Trophoblast cell (in vitro differentiated cells and primary cell): ENCODE measurements around the gene KYAT1.

ENCODE experiments used
- DNase-seq, 2 donors: peaks; one replicate each; pipeline ENCODE4 v3.0.0-alpha.2; 2016
- H2AFZ ChIP-seq: 2 replicates; pipeline ENCODE4 v1.6.1; 2013; ENCODE audit warnings: low read length, moderate library complexity, mild to moderate bottlenecking; ENCODE audit not compliant: insufficient read depth, poor library complexity
- H2AK5ac ChIP-seq: 2 replicates; pipeline ENCODE4 v1.6.1; 2013; ENCODE audit warnings: mild to moderate bottlenecking, low read length
- H2BK120ac ChIP-seq: 2 replicates; pipeline ENCODE4 v1.6.1; 2013; ENCODE audit warnings: low read length, mild to moderate bottlenecking, moderate library complexity; ENCODE audit not compliant: insufficient read depth, poor library complexity
- H2BK12ac ChIP-seq: 2 replicates; pipeline ENCODE4 v1.6.1; 2013; ENCODE audit warnings: mild to moderate bottlenecking, low read length, moderate library complexity
- H2BK5ac ChIP-seq: 2 replicates; pipeline ENCODE4 v1.6.1; 2013; ENCODE audit warnings: low read length, low read depth, moderate library complexity, mild to moderate bottlenecking; ENCODE audit not compliant: poor library complexity
- H3K14ac ChIP-seq: 2 replicates; pipeline ENCODE4 v1.6.1; 2013; ENCODE audit warnings: mild to moderate bottlenecking, low read length
- H3K18ac ChIP-seq: 2 replicates; pipeline ENCODE4 v1.6.1; 2013; ENCODE audit warnings: mild to moderate bottlenecking, low read length
- H3K23ac ChIP-seq: 2 replicates; pipeline ENCODE4 v1.6.1; 2013; ENCODE audit warnings: low read length
- H3K27ac ChIP-seq: 2 replicates; pipeline ENCODE4 v1.5.1; 2013; ENCODE audit warnings: low read depth, mild to moderate bottlenecking, inconsistent platforms, low read length, moderate library complexity
- H3K27me3 ChIP-seq: 2 replicates; pipeline ENCODE4 v1.6.1; 2013; ENCODE audit warnings: inconsistent platforms, mild to moderate bottlenecking, low read length, moderate library complexity; ENCODE audit not compliant: insufficient read depth
- H3K36me3 ChIP-seq, 2 experiments: 1 replicate in 1 of 2; 2 replicates in 1 of 2; pipeline ENCODE4 v1.6.1; 2013; ENCODE audit warnings: low read length in 2 of 2, mild to moderate bottlenecking in 2 of 2, moderate library complexity in 1 of 2; ENCODE audit not compliant: insufficient read depth in 2 of 2, control insufficient read depth in 1 of 2
- H3K4ac ChIP-seq: 2 replicates; pipeline ENCODE4 v1.6.1; 2013; ENCODE audit warnings: low read depth, mild to moderate bottlenecking, low read length, moderate library complexity
- H3K4me1 ChIP-seq, 2 experiments: 1 replicate in 1 of 2; 2 replicates in 1 of 2; pipeline ENCODE4 v1.6.1; 2013; ENCODE audit warnings: low read length in 2 of 2, mild to moderate bottlenecking in 2 of 2, moderate library complexity in 1 of 2; ENCODE audit not compliant: insufficient read depth in 2 of 2, control insufficient read depth in 1 of 2
- H3K4me2 ChIP-seq: 2 replicates; pipeline ENCODE4 v1.6.1; 2013; ENCODE audit warnings: inconsistent platforms, mild to moderate bottlenecking, low read length, moderate library complexity
- H3K4me3 ChIP-seq: 2 replicates; pipeline ENCODE4 v1.5.1; 2013; ENCODE audit warnings: mild to moderate bottlenecking, low read depth, low read length, inconsistent platforms
- H3K79me1 ChIP-seq: one replicate; pipeline ENCODE4 v1.6.1; 2013; ENCODE audit warnings: low read length
- H3K79me2 ChIP-seq: 2 replicates; pipeline ENCODE4 v1.6.1; 2013; ENCODE audit warnings: low read length, mild to moderate bottlenecking; ENCODE audit not compliant: control insufficient read depth, insufficient read depth, poor library complexity
- H3K9ac ChIP-seq: 2 replicates; pipeline ENCODE4 v1.6.1; 2013; ENCODE audit warnings: mild to moderate bottlenecking, low read length
- H3K9me3 ChIP-seq: 2 replicates; pipeline ENCODE4 v1.6.1; 2013; ENCODE audit warnings: low read depth, mild to moderate bottlenecking, control low read depth, inconsistent platforms, low read length; ENCODE audit not compliant: insufficient read depth
- H4K12ac ChIP-seq: 2 replicates; pipeline ENCODE4 v1.6.1; 2013; ENCODE audit warnings: low read depth, mild to moderate bottlenecking, low read length, moderate library complexity
- H4K8ac ChIP-seq: 2 replicates; pipeline ENCODE4 v1.6.1; 2013; ENCODE audit warnings: low read depth, mild to moderate bottlenecking, low read length, moderate library complexity
- H4K91ac ChIP-seq: one replicate; pipeline ENCODE4 v1.6.1; 2013; ENCODE audit warnings: low read depth, mild to moderate bottlenecking, low read length, moderate library complexity
- WGBS: extraction: QIAGEN DNeasy Blood & Tissue Kit; methylation state at CpG from one replicate; pipeline ENCODE4 v1.1.7; 2013; ENCODE audit warnings: missing lambda C conversion rate; ENCODE audit not compliant: insufficient read length, insufficient coverage; ENCODE audit errors: extremely low coverage; 5-methylcytosine and 5-hydroxymethylcytosine counted together

Gene KYAT1

DNA sequence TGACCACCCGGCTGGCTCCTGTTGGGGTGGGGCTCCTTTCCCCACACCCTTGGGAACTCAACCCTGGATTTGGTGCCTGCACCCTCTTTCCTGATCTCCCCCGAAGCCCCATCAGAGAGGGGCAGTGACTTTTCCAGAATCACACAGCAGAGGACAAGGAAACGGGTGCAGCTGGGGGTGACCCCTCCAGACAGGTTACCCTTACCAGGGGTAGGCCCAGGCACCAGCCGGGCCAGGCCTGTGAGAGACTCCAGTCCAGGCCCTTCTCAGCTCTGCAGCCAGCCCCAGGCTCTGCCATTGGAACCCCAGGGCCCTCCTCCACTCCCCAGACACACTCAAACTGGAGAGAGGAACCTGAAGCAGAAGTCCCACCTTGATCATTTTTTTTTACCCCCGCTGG, 20.1 kb upstream of the KYAT1 start:
- Histone ChIP-seq H2AFZ (no peak overlapping the region), H3K27me3 (no peaks in the 10 kb centered on the region), H3K14ac (no peak overlapping the region), H3K79me2 (no peaks in the 10 kb centered on the region), H3K4me3 (no peak overlapping the region), H4K8ac (no peak overlapping the region), H3K36me3 (peaks cover 32 to 42% of the 10 kb centered on the region in 2 experiments), H3K9ac (no peak overlapping the region), H2BK120ac (no peak overlapping the region), H3K9me3 (no peaks in the 10 kb centered on the region), H3K4me2 (no peak overlapping the region), H3K79me1 (no peaks in the 10 kb centered on the region), H3K4ac (no peak overlapping the region), H2BK5ac (no peak overlapping the region), H2AK5ac (no peak overlapping the region), H3K23ac (no peak overlapping the region), H3K4me1 (peaks cover 0 to 1% of the 10 kb centered on the region in 2 experiments), H3K18ac (no peak overlapping the region), H4K91ac (no peak overlapping the region), H3K27ac (no peak overlapping the region), H2BK12ac (no peak overlapping the region), H4K12ac (no peak overlapping the region)
- WGBS: no CpG with 5 or more reads among the region's 5 CpGs
- DNase-seq: no peak

DNA sequence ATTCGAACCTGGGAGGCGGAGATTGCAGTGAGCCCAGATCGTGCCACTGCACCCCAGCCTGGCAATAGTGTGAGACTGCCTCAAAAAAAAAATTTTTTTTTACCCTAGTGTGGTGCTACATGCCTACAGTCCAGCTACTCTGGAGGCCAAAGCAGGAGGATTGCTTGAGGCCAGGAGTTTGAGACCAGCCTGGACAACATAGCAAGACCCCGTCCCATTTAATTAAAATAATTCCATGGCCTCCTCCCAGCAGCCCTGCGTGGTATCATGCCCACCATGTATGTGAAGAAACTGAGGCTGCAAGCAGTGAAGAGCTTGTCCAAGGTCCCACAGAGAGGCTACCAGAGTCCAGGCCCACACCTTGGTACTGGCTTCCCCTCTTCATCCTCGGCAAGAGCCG, 19.6 kb upstream of the KYAT1 start:
- H4K8ac ChIP-seq: no peak overlapping the region
- no peaks in the 10 kb centered on the region for H3K79me1 ChIP-seq
- H3K36me3 ChIP-seq: peaks cover 32 to 42% of the 10 kb centered on the region in 2 experiments
- WGBS: no CpG with 5 or more reads among the region's 7 CpGs
- H3K9me3 ChIP-seq: no peaks in the 10 kb centered on the region
- no peak overlapping the region for H2BK120ac ChIP-seq
- no peaks in the 10 kb centered on the region for H3K4me1 ChIP-seq
- H4K91ac ChIP-seq: no peak overlapping the region
- no peak overlapping the region for H3K4ac ChIP-seq
- H2BK12ac ChIP-seq: no peak overlapping the region
- no peak overlapping the region for H3K14ac ChIP-seq
- DNase-seq: no peak
- H4K12ac ChIP-seq: no peak overlapping the region
- no peaks in the 10 kb centered on the region for H3K27me3 ChIP-seq
- H2AK5ac ChIP-seq: no peak overlapping the region
- no peak overlapping the region for H2BK5ac ChIP-seq
- no peak overlapping the region for H3K4me2 ChIP-seq
- no peaks in the 10 kb centered on the region for H3K79me2 ChIP-seq
- no peak overlapping the region for H3K18ac ChIP-seq
- H3K27ac ChIP-seq: no peak overlapping the region
- H2AFZ ChIP-seq: no peak overlapping the region
- H3K23ac ChIP-seq: no peak overlapping the region
- no peak overlapping the region for H3K4me3 ChIP-seq
- H3K9ac ChIP-seq: no peak overlapping the region

DNA sequence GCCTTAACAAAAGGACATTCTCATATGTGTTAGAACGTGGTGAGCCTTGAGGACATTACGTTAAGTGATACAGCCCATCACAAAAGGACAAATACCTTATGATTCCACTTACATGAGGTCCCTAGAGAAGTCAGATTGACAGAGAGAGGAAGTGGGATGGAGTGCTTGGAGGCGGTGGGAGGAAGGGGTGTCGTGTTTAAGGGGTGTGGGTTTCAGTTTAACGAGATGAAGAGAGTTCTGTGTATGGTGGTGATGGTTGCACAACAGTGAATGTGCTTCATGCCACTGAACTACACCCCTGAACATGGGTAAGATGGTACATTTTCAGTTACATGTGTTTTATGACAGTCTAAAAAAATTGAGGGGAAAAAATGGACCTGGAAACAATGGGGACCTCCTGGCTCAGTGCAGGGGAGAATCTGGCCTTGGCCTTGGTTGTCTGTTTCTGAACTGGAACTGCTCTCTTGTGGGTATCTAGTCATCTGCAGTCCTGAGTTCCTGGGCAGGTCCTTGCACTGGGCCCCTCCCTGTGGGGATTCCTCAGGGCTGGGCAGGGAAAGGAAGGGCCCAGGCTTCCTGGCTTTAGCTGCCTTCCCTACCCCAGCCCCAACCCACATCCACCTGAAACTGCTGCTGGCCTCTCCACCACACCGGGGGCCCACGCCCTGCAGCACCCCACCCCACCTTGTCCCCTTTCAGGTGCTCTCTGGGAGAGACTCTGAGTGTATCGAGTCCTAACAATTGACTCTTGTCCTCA, 18.0 kb upstream of the KYAT1 start:
- no peak overlapping the region for H3K9ac ChIP-seq

DNA sequence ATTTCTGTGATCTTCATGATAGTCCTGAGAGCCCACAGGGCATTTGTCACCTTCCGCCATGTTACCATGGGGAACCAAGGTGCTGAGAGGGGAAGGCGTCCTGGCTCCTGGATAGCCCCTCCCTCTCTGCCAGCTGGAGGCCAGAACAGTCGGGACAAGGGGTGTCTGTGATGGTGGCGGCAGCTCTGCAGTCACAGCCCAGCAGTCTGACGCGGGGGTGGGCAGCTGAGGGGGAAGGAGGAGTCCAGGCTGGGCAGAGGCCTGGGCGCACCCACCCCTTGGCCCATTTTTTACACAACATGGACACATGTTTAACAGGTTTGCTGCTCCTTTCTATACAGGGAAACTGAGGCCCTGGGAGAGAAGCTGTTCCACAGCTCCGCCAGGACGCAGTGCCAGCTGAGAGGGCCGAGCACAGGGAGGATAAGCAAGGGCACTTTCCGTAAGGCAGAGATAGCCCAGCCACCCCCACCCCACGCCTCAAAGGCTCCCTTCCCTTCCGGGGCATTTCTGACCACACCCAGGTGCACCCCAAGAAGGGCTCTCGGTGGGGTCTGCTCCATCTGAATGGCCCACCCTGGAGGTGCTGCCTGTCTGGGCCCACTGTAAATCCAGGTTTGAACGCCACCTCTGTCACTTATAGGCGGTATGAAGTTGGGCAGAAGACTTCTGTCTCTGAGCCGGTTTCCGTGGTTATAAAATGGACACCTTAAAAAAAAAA, 17.3 kb upstream of the KYAT1 start:
- Histone ChIP-seq H4K8ac (no peak overlapping the region), H2BK120ac (no peak overlapping the region), H3K27ac (no peak overlapping the region), H2AK5ac (no peak overlapping the region), H2BK5ac (no peak overlapping the region), H4K91ac (no peak overlapping the region), H3K79me1 (no peaks in the 10 kb centered on the region), H3K4me1 (no peaks in the 10 kb centered on the region), H3K9me3 (no peaks in the 10 kb centered on the region), H3K4me3 (no peak overlapping the region), H3K23ac (no peak overlapping the region), H3K27me3 (no peaks in the 10 kb centered on the region), H2AFZ (no peak overlapping the region), H3K79me2 (no peaks in the 10 kb centered on the region), H2BK12ac (no peak overlapping the region), H3K4me2 (no peak overlapping the region), H3K14ac (no peak overlapping the region), H3K4ac (no peak overlapping the region), H3K36me3 (peaks cover 39 to 44% of the 10 kb centered on the region in 2 experiments), H4K12ac (no peak overlapping the region), H3K18ac (no peak overlapping the region), H3K9ac (no peak overlapping the region)
- no peak for DNase-seq
- WGBS: no CpG with 5 or more reads among the region's 18 CpGs

More for the DNA sequence above, 18.0 kb upstream of the KYAT1 start:
- no CpG with 5 or more reads among the region's 8 CpGs for WGBS
- Histone ChIP-seq H2AFZ (no peak overlapping the region), H4K8ac (peak overlapping the region; percentile 17), H3K79me1 (no peaks in the 10 kb centered on the region), H2AK5ac (no peak overlapping the region), H2BK120ac (no peak overlapping the region), H3K9me3 (no peaks in the 10 kb centered on the region), H3K4me1 (no peaks in the 10 kb centered on the region), H3K27ac (no peak overlapping the region), H3K4me3 (no peak overlapping the region), H3K79me2 (no peaks in the 10 kb centered on the region), H4K12ac (no peak overlapping the region), H2BK5ac (no peak overlapping the region), H4K91ac (no peak overlapping the region), H2BK12ac (no peak overlapping the region), H3K23ac (no peak overlapping the region), H3K14ac (no peak overlapping the region), H3K4ac (peak overlapping the region; percentile 19), H3K4me2 (no peak overlapping the region), H3K18ac (no peak overlapping the region), H3K36me3 (peaks cover 39 to 44% of the 10 kb centered on the region in 2 experiments), H3K27me3 (no peaks in the 10 kb centered on the region)
- no peak for DNase-seq
